Activated T-cell treated with anti-CD3 and anti-CD28 coated beads for 4 hours (primary cell): ENCODE results near the gene TNNI3K.
"Not testable (repeated sequence)": the region's sequence is repeated elsewhere in the genome, so short reads cannot be mapped to it uniquely, and the experiment has no call there.

Experiments
- DNase-seq: peaks from one replicate; pipeline ENCODE4 v3.0.0-alpha.2; 2020

Gene TNNI3K

GRCh38 chr1:74235153-74235552 lies at the start of gene TNNI3K:
Gene TNNI3K, plus strand, starts transcription at chr1:74235387. Its CDS starts 65 bp downstream, at chr1:74235452.
- DNase-seq: no peak

GRCh38 chr1:74193908-74194307 lies 41.3 kb upstream of the TNNI3K start:
- no peak for DNase-seq

GRCh38 chr1:74195339-74195738 lies 39.8 kb upstream of the TNNI3K start:
- DNase-seq: no peak

GRCh38 chr1:74197255-74197654 lies 37.9 kb upstream of the TNNI3K start:
- DNase-seq: no peak

DNA sequence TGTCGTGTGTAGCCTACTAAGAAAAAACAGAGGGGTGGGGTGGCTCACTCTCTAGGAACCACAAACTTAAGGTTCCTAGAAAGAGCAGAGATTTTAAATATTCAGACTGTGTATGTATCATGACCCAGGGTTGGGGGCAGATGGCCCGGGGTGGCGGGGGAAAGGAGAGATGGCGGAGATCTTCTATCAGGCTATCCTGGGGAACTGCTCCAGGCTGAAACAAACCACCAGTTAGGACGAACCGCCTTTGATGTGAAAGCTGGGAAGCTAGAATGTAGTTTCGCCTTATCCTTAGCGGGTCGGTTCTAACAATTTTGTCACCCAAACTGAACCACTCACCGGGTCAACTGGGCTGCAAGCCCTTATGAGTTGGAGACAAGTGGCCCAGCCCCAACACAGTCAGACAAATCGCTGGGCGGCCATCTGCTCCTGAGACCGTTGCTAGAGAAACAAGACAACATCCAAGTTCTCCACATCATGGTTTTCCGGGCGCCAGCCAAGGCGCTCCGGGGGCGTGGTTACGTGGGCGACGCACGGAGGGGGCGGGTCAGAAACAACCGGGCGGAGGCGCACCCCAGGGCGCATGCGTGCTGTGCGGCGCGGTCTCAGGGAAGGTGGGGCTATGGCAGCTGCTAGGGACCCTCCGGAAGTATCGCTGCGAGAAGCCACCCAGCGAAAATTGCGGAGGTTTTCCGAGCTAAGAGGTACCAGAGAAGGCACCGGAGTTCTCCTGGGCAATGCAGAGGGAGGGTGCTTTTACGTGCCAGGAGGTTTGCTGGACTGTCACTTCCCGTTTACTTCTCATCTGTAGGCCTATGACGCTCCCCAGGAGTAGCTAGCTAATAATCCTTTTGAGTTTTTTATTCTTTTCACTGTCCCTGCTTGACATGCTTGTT lies 37.3 kb upstream of the TNNI3K start, which contains the start of the genes FPGT and LRRIQ3:
FPGT (plus strand) TSS at position 586 of the 896 bp plus-strand sequence; CDS start at position 623, 37 bp downstream.
LRRIQ3 (minus strand) TSS at position 520 of the 896 bp plus-strand sequence. CDS start 14,492 bp downstream, outside the sequence.
- DNase-seq: peak; percentile 95

DNA sequence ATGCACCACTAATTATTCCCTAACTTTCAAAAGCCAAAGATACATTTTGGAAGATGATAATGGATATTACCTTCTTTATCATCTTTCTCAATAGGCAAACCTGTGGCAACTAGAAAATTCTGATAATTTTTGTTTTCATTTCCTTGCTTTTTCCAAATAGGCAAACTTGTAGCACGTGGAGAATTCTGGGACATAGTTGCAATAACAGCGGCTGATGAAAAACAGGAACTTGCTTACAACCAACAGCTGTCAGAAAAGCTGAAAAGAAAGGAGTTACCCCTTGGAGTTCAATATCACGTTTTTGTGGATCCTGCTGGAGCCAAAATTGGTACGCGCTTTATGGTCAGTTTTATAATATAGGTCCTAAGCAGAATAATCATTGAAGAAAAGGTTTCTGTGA lies 35.7 kb upstream of the TNNI3K start:
- DNase-seq: no peak

GRCh38 chr1:74205266-74205665 lies 29.9 kb upstream of the TNNI3K start:
- no peak for DNase-seq

DNA sequence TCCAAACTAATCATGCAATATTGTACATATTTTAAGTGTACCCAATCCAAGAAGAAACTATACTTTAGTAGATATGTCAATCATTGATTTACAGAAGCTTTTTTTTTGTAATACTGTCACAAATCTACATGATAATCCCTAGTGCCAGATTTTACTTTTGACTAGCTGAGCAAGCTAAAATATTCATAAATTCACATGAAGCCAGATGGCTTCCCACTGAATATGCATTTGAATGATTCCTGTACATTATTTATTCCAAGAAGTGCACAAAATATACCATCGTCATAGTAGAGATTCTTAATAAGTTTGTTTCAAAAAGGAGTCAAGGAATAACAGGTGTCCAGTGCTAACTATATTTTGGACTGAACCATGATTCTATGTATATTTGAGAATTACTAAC lies 20.0 kb upstream of the TNNI3K start:
- DNase-seq: no peak

DNA sequence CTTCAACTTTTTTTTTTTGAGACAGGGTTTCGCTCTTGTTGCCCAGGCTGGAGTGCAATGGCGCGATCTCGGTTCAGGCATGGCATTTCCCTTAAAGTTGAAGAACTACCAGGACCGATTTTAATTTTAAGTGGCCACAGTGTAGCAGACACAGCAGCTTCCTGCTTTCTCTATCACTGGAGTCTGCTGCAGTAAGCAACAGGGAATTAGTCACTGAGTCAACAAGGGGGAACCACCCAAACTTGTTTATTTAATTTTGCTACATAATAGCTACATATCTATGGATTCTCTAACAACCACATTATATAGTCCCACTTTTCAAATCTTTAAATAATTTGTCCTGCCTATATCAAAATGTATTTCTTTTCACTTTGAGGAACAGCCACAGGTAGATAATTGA lies 12.5 kb upstream of the TNNI3K start:
- DNase-seq: no peak

DNA sequence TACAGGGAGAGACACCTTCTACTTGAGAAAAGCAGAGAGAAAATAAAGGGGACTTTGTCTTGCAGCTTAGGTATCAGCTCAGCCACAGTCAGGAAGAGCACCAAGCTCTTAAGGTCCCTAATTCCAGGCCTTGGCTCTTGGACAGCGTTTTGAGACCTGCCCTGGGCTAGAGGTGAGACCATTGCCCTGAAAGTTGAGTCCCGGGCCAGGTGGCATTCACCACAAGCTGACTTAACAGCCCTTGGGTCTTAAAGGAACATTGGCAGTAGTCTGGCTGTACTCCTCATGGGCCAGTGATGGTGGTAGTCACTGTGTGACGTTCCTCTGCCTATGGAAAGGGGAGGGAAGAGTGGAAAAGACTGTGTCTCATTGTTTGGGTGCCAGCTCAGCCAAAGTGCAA lies 11.7 kb upstream of the TNNI3K start:
- DNase-seq: no peak

- no peak for DNase-seq
Observed at GRCh38 chr1:74236440-74236839, 1.3 kb downstream of the TNNI3K start.

DNA sequence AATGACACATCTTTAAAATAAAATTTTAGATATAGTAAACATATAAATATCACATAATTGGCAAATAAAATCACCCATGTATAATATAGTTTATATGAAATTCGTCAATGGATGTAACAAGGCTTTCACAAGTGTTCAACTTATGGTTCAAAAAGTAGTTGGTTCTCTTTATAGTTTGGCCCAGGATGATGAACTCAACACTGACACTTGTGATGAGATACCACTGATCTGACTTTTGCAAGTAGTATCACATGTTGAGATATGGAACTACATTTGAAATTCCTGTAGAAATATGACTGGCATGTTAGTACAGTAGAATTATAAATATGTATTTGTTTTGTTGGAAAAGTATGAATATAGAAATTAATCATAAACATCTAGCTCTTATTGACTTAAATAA lies 1.8 kb downstream of the TNNI3K start:
- no peak for DNase-seq

DNA sequence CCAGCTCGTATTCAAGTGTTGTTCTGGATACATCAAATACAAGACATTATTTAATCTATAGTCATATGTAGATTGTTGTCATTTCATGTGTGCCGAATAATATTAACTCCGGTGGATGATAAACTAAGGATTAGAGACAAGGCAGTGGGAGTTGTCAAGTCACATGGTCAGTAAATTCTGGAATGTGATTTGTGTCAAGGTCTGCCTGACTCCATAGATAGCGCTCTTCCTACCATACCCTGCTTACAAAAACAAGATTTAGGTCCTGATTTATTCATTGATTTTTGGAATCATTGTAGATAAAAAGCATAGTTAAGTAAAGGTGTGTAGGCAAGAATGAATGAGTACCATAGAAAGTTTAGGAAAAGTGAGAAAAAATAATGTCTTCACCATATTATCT lies 2.6 kb downstream of the TNNI3K start:
- no peak for DNase-seq

DNA sequence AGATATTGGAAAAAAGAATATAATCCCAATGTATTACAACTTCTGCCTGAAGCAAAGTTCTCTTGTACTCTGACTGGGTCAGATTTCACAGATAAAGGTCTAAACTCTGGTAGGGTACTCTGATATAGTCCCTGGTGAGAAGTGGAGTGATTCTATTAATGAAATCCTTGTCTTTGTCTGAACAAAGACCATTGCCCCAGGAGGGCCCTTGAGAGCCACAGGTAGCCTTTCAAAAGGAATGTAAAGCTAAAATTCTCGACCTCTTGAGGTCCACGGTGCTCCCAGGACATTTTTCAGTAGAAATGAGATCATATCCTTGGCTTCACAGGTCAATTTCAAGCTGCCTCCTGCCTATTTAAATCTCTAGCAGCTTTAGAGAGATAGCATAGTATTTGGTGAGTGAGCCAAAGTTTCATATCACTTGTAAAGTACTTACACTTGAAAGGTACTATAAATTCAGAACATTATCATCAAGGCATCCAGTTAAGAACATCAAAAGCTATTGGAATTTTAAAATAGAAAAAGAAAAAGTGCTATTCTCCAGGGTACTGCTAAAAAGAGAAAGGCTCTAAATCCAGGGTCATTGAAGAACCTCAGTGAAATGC lies 10.1 kb downstream of the TNNI3K start:
- DNase-seq: no peak

- DNase-seq: no peak
Observed at GRCh38 chr1:74246315-74246714, 11.1 kb downstream of the TNNI3K start.

- no peak for DNase-seq
Observed at GRCh38 chr1:74247881-74248528, 12.8 kb downstream of the TNNI3K start.

DNA sequence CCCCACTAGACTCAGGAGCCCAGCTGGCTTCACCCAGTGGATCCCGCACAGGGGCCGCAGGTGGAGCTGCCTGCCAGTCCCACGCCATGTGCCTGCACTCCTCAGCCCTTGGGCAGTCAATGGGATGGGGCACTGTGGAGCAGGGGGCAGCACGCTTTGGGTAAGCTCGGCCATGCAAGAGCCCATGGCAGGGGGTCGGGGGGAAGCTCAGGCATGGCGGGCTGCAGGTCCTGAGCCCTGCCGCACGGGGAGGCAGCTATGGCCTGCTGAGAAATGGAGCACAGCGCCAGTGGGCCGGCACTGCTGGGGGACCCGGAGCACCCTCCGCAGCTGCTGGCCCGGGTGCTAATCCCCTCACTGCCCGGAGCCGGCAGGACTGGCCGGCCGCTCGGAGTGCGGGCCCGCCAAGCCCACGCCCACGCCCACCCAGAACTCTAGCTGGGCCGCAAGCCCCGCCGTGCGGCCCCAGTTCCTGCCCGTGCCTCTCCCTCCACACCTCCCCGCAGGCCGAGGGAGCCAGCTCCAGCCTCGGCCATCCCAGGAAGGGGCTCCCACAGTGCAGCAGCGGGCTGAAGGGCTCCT lies 18.1 kb downstream of the TNNI3K start:
- DNase-seq: not testable (repeated sequence)

DNA sequence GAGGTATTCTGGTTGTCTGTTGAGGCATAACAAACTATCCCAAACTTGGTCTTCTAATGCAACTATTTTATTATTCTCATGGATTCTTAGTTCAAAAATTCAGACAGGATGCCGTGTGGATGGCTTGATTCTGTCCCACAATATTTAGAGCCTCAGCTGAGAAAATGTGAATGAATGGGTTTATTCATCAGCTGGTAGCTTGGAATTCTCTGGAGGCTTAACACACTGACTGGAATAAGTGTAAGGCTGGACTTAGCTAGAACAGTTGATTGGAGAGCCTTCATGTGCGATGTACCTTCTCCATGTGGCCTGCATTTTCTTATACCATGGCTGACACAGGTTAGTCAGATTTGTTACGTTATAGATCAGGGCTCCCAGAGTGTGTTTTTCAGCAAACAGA lies 30.8 kb downstream of the TNNI3K start:
- no peak for DNase-seq

DNA sequence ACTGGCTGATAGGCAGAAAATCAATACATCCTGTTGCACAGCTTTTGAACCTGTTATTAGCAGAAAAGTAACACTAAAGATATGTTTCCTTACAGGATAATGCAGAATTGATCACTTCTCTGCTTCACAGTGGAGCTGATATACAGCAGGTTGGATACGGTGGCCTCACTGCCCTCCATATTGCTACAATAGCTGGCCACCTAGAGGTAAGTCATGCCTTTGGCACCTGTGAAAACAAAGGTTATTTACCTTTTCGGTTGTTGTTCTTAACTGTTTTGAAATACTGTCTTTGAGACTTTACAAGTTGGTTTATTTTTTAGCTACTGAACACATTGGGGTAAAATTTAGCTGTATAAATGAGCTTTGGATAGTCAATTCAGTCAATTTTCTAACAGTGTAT lies 36.3 kb downstream of the TNNI3K start:
- DNase-seq: no peak

DNA sequence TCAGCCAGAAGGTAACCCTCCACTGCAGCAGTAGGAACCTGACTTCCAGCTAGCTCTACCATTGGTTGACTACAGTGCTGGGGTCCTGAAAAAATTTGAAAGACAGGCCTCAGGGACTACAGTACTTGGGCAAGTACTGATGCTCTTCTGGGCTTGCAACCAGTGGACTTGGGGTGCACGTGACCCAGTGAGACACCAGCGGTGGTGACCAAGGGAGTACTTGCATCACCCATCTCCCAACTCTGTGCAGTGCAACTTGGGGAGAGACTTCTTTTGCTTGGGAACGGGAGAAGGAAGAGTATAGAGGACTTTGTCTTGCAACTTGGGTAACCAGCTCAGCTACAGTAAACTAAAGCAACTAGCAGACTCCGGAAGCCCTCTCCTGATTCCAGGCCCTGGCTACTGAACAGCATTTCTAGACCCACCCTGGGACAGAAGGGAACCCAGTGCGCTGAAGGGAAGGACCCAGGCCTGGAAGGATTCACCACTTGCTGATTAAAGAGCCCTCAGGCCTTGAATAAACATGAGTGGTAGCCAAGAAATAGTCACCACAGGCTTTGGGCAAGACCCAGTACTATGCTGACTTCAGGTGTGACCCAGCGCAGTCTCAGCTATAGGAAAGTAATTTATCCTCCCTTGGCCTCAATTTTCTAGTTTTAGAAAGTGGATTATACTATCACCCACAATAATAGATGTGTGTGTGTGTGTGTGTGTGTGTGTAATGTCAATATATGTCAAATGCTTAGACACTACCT lies 45.6 kb downstream of the TNNI3K start:
- DNase-seq: no peak

DNA sequence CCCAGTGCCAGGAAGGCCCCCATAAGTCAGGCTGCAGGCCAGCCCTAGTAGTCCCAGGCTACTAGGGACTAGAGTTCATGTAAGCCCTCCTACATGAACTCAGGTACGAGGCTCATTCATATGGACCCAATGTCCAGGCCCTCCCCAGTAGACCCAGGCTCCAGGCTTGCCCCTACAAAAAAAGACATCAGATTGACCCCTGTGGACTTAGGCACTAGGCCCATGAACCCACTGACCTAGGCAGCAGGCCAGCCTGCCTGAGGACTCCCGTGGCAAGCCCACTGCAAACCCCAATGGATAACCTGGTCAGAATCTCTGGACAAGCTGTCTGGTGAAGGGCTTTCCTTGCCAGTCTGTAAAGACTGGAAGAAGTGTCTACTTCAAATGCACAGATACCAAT lies 51.2 kb downstream of the TNNI3K start:
- DNase-seq: no peak

DNA sequence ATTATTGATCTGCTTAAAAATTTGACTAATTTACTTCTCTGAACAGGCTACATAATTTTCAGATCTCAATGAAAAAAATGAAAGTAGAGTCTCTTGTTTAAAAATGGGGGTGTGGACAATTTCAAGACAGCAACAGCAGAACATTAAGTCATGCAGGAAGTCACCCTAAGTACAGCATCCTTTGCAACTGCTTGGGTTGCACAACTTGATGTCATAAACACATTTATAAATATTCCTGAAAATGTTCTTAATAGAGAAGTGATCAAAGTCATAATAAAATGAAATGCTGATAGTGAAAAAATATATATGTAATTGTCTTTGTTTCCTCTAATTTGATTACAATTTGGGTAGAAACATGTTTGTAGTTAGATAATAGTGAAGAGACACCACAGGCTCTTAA lies 79.3 kb downstream of the TNNI3K start:
- DNase-seq: no peak

DNA sequence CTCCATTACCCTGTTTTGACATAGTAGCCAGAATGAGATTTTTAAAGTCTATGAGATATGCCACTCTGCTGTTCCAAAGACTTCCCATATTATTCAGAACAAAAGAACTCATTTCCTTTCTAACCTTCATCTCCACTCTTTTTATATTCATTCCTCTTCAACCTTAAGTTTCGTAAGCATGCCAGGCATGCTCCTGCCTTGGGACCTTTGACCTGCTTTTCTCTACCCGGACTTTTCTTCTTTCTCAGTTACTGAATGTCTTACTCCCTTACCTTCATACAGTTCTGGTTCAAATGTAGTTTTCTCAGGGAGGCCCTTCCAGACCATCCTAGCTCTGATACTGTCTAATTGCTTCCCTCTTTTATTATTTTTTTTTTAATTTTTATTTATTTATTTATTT lies 81.1 kb downstream of the TNNI3K start:
- no peak for DNase-seq
